Stimulated activated CD4-positive, alpha-beta T cell treated with anti-CD3 and anti-CD28 coated beads, Interleukin-4, amount 100 ng/mL, for 4 hours (primary cell): ENCODE results near the gene LCNL1.
A peak's percentile ranks its signal among the peaks of the same experiment; 100 is the strongest.
"Not testable (repeated sequence)": the region's sequence is repeated elsewhere in the genome, so short reads cannot be mapped to it uniquely, and the experiment has no call there.

Experiments
- DNase-seq, 2 experiments: peaks; one replicate each; pipeline ENCODE4 v3.0.0-alpha.2; 2020

The LCNL1 gene

GRCh38 chr9:136995362-136995761 lies 12.6 kb downstream of the LCNL1 start:
- DNase-seq: no peak

- DNase-seq: no peak
These were observed 13.0 kb downstream of the LCNL1 start for GRCh38 chr9:136995772-136996311.

GRCh38 chr9:136996361-136997292 lies 13.8 kb downstream of the LCNL1 start, which contains the start of gene CLIC3:
Gene CLIC3 (minus strand): TSS chr9:136996568. CDS start chr9:136996543, 25 bp downstream.
- peak; percentile 23 to 29 for DNase-seq

- no peak for DNase-seq
These were observed 14.6 kb downstream of the LCNL1 start for GRCh38 chr9:136997371-136997770.

- no peak for DNase-seq
These were observed 15.0 kb downstream of the LCNL1 start for GRCh38 chr9:136997830-136998234.

GRCh38 chr9:137000177-137000930 lies 17.6 kb downstream of the LCNL1 start:
- no peak for DNase-seq

GRCh38 chr9:137001857-137002645 lies 19.3 kb downstream of the LCNL1 start:
- no peak for DNase-seq

GRCh38 chr9:137002646-137003041 lies 19.9 kb downstream of the LCNL1 start:
- DNase-seq: no peak

GRCh38 chr9:137004285-137004684 lies 21.5 kb downstream of the LCNL1 start:
- not testable (repeated sequence) for DNase-seq

GRCh38 chr9:137006116-137007003 lies 23.6 kb downstream of the LCNL1 start:
- DNase-seq: no peak

- no peak for DNase-seq
These were observed 24.5 kb downstream of the LCNL1 start for GRCh38 chr9:137007108-137007815.

- no peak for DNase-seq
These were observed 25.1 kb downstream of the LCNL1 start for GRCh38 chr9:137007816-137008270.

- DNase-seq: no peak
These were observed 25.5 kb downstream of the LCNL1 start for GRCh38 chr9:137008312-137008711.

GRCh38 chr9:137009217-137009616 lies 26.4 kb downstream of the LCNL1 start:
- DNase-seq: no peak

GRCh38 chr9:137009938-137010732 lies 27.3 kb downstream of the LCNL1 start:
- no peak for DNase-seq

- DNase-seq: no peak
These were observed 28.4 kb downstream of the LCNL1 start for GRCh38 chr9:137011156-137011555.

GRCh38 chr9:137011907-137012675 lies 29.3 kb downstream of the LCNL1 start:
- no peak for DNase-seq

GRCh38 chr9:137012694-137013570 lies 30.1 kb downstream of the LCNL1 start:
- DNase-seq: no peak
